NCI-H1436 treated with DMSO at 0.1 percent for 48 hours (cell line): ENCODE measurements around the gene UGCG.
"Not testable (repeated sequence)": the region's sequence is repeated elsewhere in the genome, so short reads cannot be mapped to it uniquely, and the experiment has no call there.

Source experiments
- DNase-seq: peaks from one replicate; lab custom pipeline; 2025; lab: John Stamatoyannopoulos, UW

The UGCG gene

GRCh38 chr9:111920531-111920930 is 23.9 kb downstream of the UGCG start:
- DNase-seq, result no peak

- no peak for DNase-seq
Measured at GRCh38 chr9:111922324-111923013, 25.9 kb downstream of the UGCG start.

- no peak for DNase-seq
Measured at GRCh38 chr9:111924281-111924680, 27.7 kb downstream of the UGCG start.

GRCh38 chr9:111925017-111925770 is 28.6 kb downstream of the UGCG start:
- DNase-seq, result peak; percentile 26

- DNase-seq, result no peak
Measured at GRCh38 chr9:111925784-111926183, 29.2 kb downstream of the UGCG start.

GRCh38 chr9:111926421-111926875 is 29.8 kb downstream of the UGCG start:
- no peak for DNase-seq

GRCh38 chr9:111928359-111928720 is 31.7 kb downstream of the UGCG start:
- DNase-seq, result no peak

- DNase-seq, result no peak
Measured at GRCh38 chr9:111934747-111935146, 38.1 kb downstream of the UGCG start.

- DNase-seq, result no peak
Measured at GRCh38 chr9:111936391-111936790, 39.8 kb downstream of the UGCG start.

GRCh38 chr9:111937301-111937700 is 40.7 kb downstream of the UGCG start:
- no peak for DNase-seq

GRCh38 chr9:111937781-111938426 is 41.3 kb downstream of the UGCG start:
- DNase-seq, result no peak

- DNase-seq, result no peak
Measured at GRCh38 chr9:111938427-111938800, 41.8 kb downstream of the UGCG start.

GRCh38 chr9:111939322-111939721 is 42.7 kb downstream of the UGCG start:
- no peak for DNase-seq

GRCh38 chr9:111940697-111941096 is 44.1 kb downstream of the UGCG start:
- DNase-seq, result no peak

- no peak for DNase-seq
Measured at GRCh38 chr9:111943200-111943599, 46.6 kb downstream of the UGCG start.

GRCh38 chr9:111943746-111944145 is 47.1 kb downstream of the UGCG start:
- DNase-seq, result no peak

GRCh38 chr9:111944241-111944866 is 47.7 kb downstream of the UGCG start:
- no peak for DNase-seq

- no peak for DNase-seq
Measured at GRCh38 chr9:111945216-111945615, 48.6 kb downstream of the UGCG start.

- not testable (repeated sequence) for DNase-seq
Measured at GRCh38 chr9:111948109-111948508, 51.5 kb downstream of the UGCG start.

GRCh38 chr9:111948951-111949350 is 52.3 kb downstream of the UGCG start:
- DNase-seq, result no peak

- DNase-seq, result no peak
Measured at GRCh38 chr9:111949919-111950318, 53.3 kb downstream of the UGCG start.

- DNase-seq, result no peak
Measured at GRCh38 chr9:111952559-111952958, 55.9 kb downstream of the UGCG start.

- no peak for DNase-seq
Measured at GRCh38 chr9:111953444-111953843, 56.8 kb downstream of the UGCG start.
